NCI-H146 treated with DMSO at 0.1 percent for 48 hours (cell line): ENCODE results near the gene TMEM117.
"Not testable (repeated sequence)": the region's sequence is repeated elsewhere in the genome, so short reads cannot be mapped to it uniquely, and the experiment has no call there.

ENCODE experiments used
- DNase-seq: peaks from one replicate; lab custom pipeline; 2025; ENCODE audit not compliant: unreplicated experiment; lab: John Stamatoyannopoulos, UW

Gene TMEM117

GRCh38 chr12:44193281-44193680 lies 357.4 kb downstream of the TMEM117 start:
- no peak for DNase-seq

GRCh38 chr12:44195719-44196118 lies 359.8 kb downstream of the TMEM117 start:
- not testable (repeated sequence) for DNase-seq

DNA sequence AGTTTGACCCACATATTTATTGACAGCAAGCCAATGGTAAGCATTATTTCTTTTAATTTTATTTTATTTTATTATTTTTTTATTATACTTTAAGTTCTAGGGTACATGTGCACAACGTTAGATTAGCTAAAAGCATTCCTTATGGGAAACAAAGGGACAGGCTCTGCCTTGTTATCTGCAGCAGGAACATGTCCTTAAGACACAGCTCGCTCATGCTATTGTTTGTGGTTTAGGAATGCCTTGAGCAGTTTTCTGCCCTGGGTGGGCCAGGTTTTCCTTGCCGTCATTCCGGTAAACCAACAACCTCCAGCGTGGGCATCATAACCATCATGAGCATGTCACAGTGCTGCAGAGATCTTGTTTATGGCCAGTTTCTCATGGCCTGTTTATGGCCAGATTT lies 370.2 kb downstream of the TMEM117 start:
- no peak for DNase-seq

DNA sequence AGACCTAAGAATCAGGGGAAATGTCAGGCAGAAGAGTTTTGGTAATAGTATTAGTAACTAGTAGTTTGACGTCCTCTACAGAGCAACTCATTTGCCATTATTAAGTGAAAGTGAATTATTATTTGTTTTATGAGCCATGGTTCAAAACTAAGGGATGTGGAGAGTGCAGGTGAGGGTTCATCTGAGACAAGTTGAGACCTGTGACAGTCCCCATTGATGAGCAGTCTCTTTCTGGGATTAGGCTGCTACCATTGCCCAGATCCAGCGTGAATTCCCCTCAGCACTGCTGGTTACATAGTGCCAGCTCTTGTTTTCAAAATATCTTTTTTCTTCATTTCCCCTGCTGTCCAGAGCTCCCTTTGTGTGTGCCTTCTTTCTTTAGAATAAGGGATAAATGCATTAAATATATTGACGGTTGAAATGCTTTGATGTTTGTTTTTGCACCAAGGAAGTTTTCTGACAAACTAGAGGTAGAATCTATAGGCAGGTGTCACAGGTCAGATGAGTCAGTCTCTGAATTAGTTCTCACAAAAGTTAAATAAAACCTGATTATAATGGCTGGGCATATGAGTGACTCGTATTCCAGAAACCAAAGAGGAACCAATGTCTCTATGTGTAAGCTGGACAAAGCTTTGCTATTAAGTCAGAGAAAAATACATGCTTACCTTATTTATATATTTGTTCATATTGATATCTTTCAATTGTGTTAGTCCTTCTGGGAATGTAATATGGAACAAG lies 381.4 kb downstream of the TMEM117 start:
- no peak for DNase-seq

- no peak for DNase-seq
Measured at GRCh38 chr12:44223736-44224135, 387.9 kb downstream of the TMEM117 start.

DNA sequence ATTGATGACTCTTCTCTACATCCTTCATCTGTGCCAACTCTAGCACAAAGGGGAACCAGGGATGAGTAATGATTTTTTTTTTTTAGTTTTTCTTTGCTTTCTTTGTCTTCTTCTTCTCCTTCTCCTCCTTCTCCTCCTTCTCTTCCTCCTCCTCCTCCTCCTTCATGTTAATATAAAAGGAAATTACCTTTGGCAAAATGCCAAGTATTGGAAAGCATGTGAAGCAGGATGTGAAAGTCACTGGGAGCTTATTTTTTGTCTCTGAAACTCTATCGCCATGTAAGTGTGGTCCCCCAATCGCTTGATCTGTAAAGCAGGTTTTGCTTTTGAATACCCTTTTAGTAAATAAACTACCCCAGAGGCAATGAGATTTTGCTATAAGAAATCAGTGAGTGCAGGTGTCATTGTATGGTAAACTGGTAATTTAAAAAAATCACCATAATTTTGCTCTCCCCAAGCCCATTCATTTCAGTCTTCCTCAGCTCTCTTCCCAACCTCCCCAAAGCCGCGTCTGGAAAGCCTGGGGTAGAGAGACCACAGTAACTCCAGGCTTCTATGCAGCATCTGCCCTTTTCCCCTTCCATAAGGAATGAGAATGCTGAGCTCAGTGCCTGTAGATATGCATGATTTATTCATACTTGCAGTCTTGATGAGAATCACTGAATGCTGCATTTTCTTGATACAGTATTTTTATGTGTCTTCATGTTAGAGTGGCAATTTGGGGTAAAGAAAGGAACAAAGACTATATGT lies 388.7 kb downstream of the TMEM117 start:
- no peak for DNase-seq

DNA sequence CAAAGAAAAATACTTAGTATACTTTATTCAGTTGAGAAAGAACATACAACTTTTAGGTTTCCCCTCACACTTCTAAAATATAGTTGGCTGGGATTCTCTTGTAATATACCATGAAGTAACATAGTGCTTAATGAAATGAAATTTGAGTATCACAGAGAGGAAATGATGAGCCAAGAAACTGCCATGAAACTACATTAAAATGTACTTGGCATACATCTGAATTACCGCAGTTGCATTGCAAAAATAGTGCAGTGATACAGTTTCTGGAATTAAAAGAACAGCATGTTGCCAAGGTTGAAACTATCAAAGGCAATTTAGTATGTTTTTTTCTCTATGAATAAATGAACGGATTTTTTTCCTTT lies 389.2 kb downstream of the TMEM117 start:
- DNase-seq, result no peak

DNA sequence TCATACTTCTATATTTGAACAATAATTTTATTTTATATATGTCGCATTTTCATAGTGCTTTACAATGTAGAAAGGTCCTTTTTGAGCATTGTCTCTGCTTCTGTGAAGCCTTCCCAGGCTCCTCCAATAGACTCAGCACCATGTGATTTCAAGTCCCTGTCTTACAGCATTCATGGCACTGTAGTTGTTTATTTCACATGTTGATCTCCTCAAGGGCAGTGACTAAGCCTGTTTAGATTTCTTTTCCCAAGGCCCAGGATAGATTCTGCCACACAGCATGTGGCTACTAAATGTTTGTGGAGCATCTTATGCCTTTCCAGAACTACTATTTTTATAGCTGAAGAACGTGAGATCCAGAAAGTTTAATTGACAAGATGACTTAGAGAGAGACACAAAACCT lies 391.7 kb downstream of the TMEM117 start:
- DNase-seq, result no peak

- DNase-seq, result no peak
Measured at GRCh38 chr12:44229846-44230245, 394.0 kb downstream of the TMEM117 start.

GRCh38 chr12:44235674-44236073 lies 399.8 kb downstream of the TMEM117 start:
- DNase-seq, result no peak

GRCh38 chr12:44240186-44240585 lies 404.3 kb downstream of the TMEM117 start:
- no peak for DNase-seq

GRCh38 chr12:44245932-44246331 lies 410.1 kb downstream of the TMEM117 start:
- no peak for DNase-seq

DNA sequence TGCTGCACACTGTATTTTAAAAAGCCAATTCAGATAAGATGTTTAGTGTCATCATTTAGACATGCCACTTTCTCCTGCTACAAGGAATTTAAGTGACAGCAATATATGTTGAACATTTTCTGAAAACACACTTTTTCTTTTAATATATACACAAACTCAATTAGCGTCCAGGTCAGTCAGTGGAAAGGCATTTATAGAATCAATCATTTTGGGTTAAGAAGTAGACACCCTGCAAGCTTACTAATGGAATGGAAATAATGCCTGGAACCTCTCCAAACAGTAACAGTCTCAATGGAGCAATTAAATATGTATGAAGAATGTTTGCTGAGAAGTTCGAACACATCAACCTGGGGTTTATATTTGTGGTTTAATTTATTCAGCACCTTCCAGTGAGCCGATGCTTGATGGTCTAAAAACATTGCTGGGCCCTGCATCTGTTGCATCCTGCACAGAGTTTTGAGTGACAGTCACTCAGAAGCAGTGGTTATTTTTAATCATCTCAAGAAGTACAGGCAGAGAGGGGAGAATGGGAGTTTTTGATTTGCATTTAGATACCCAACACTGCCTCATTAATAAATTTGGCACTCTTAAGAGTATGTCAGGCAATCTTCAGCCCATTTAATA lies 410.7 kb downstream of the TMEM117 start:
- DNase-seq, result no peak

DNA sequence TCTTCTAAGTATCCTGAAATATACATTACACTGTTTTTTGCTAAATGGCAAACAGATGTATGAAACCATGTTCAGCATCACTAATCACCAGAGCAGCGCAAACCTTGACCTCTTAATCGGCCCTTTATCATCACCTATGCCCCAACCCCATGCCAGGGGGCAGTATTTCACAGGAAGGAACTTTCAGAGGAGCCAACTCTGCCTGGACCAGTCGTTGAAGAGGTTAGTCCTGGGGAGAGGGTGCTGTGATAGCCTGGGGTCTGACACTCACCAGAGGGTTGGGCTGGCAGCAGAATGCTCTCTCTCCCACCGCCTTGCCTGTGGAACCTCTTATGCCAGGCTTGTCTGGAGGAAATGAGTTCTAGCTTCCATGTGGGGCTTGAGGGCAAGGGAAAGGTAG lies 411.7 kb downstream of the TMEM117 start:
- DNase-seq, result no peak

- DNase-seq, result no peak
Measured at GRCh38 chr12:44248436-44248835, 412.6 kb downstream of the TMEM117 start.

DNA sequence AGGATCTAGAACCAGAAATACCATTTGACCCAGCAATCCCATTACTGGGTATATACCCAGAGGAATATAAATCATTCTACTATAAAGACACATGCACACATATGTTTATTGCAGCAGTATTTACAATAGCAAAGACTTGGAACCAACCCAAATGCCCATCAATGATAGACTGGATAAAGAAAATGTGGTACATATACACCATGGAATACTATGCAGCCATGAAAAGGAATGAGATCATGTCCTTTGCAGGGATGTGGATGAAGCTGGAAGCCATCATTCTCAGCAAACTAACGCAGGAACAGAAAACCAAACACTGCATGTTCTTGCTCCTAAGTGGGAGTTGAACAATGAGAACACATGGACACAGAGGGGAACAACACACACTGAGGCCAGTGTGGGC lies 414.6 kb downstream of the TMEM117 start:
- DNase-seq, result not testable (repeated sequence)

DNA sequence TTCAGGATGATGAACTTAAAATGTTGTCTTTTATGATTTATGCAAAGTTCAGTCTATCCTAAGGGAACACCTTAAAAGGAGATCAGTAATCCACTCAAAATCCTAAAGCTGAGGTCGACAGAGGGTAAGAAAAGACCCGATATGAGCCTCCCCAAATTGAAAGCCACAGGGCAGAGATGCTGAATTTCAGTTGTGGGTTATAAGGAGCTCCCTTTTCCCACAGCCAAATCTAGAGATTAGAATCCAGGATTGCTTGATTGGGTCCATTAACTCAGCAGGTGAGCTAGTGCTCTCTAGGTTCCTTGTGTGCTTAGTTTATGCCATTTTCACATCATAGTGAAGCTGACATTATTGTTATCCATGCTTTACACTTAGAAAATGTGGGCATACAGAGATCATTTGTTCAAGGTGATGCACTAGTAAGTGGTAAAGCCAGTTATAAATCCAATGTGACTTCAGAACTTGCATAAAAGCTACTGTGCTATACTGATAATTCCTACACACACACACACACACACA lies 417.5 kb downstream of the TMEM117 start:
- no peak for DNase-seq

DNA sequence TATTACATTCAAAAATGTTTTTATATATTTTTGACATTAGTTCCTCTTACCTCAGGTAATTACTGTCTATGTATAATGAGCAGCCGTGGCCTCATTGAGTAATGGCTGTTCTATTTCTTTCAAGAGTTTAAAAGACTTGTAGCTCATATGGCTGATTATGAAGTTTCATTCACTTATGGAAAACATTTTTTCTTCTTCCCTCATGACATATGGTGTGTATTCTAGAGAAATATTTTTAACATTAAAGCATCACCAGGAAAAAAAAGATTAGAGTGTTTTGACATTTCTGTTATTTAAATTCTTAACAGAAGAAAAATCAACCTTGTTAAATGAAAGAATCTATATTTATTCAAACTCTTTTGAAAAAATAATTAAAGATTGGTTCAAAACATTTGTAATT lies 422.4 kb downstream of the TMEM117 start:
- no peak for DNase-seq

GRCh38 chr12:44259890-44260289 lies 424.0 kb downstream of the TMEM117 start:
- DNase-seq, result no peak

GRCh38 chr12:44260581-44260980 lies 424.7 kb downstream of the TMEM117 start:
- no peak for DNase-seq

- DNase-seq, result no peak
Measured at GRCh38 chr12:44285321-44285960, 449.6 kb downstream of the TMEM117 start.
